H1 (cell line): ENCODE measurements around the gene MLLT11. TPM values are rescaled to one million over a fixed set of nuclear protein-coding genes. Genes with fewer than 3 reads are reported as not detected.

Experiments
- CTCF ChIA-PET: fragments of 300-600 bp; sonication (Branson Sonifier 250); formaldehyde crosslinking; loops from one replicate; lab custom pipeline; 2021; ENCODE audit not compliant: partially characterized antibody; lab: Charles Lee
- POLR2A ChIA-PET: fragments of 300-600 bp; sonication (Branson Sonifier 250); formaldehyde crosslinking; loops from one replicate; lab custom pipeline; 2021; ENCODE audit warnings: inconsistent platforms; ENCODE audit not compliant: partially characterized antibody; lab: Charles Lee
- DNase-seq, 2 experiments: peaks; one replicate each; pipeline versions ENCODE4 v3.0.0 to v3.0.0-alpha.2; 2010 to 2022; ENCODE audit warnings: low spot score in 2 of 2, low read depth in 1 of 2, mixed read lengths in 1 of 2
- FAIRE-seq: peaks from 2 replicates; lab custom pipeline; 2011; peaks lifted over from hg19 to GRCh38; lab: Jason Lieb, UNC
- H2AFZ ChIP-seq: 2 replicates; pipeline ENCODE4 v1.8.1; 2012; ENCODE audit warnings: low read length, inconsistent platforms
- H2AK5ac ChIP-seq: 2 replicates; pipeline ENCODE4 v1.6.1; 2013; ENCODE audit warnings: low read depth, low read length
- H2BK120ac ChIP-seq: replicated peaks from 2 replicates; pipeline ENCODE3; 2013; ENCODE audit warnings: low read depth, low read length, inconsistent platforms
- H2BK12ac ChIP-seq: 2 replicates; pipeline ENCODE4 v1.6.1; 2013; ENCODE audit warnings: low read depth, low read length
- H2BK15ac ChIP-seq: 2 replicates; pipeline ENCODE4 v1.6.1; 2013; ENCODE audit warnings: low read length
- H2BK20ac ChIP-seq: 2 replicates; pipeline ENCODE4 v1.6.1; 2013; ENCODE audit warnings: low read length
- H2BK5ac ChIP-seq: 2 replicates; pipeline ENCODE4 v1.6.1; 2013; ENCODE audit warnings: low read depth, low read length
- H3K14ac ChIP-seq: 2 replicates; pipeline ENCODE4 v1.6.1; 2013; ENCODE audit warnings: inconsistent platforms; ENCODE audit not compliant: insufficient read length
- H3K18ac ChIP-seq: 2 replicates; pipeline ENCODE4 v1.6.1; 2013; ENCODE audit warnings: low read length; ENCODE audit errors: extremely low read depth
- H3K23ac ChIP-seq: 2 replicates; pipeline ENCODE4 v1.6.1; 2013; ENCODE audit warnings: inconsistent platforms; ENCODE audit not compliant: insufficient read length
- H3K23me2 ChIP-seq: 2 replicates; pipeline ENCODE4 v1.6.1; 2013; ENCODE audit warnings: low read depth, low read length
- H3K27ac ChIP-seq: 2 replicates; pipeline ENCODE4 v1.6.1; 2011; ENCODE audit warnings: low read depth, low read length, inconsistent platforms
- H3K27me3 ChIP-seq, 4 experiments: replicated peaks in 1 of 4; 1 replicate in 1 of 4; 2 replicates in 3 of 4; pipeline versions ENCODE4 v1.6.1 to v1.8.1; 2011 to 2013; ENCODE audit warnings: low read length in 3 of 4, mild to moderate bottlenecking in 3 of 4, inconsistent platforms in 2 of 4, mixed read lengths in 2 of 4, moderate library complexity in 1 of 4; ENCODE audit not compliant: control insufficient read depth in 3 of 4, insufficient read depth in 3 of 4; ENCODE audit errors: extremely low read depth in 1 of 4
- H3K36me3 ChIP-seq, 4 experiments: 2 replicates each; pipeline versions ENCODE4 v1.6.1 to v1.8.1; 2011 to 2013; ENCODE audit warnings: mild to moderate bottlenecking in 4 of 4, low read length in 3 of 4, moderate library complexity in 2 of 4, control low read depth in 1 of 4, inconsistent platforms in 1 of 4; ENCODE audit not compliant: insufficient read depth in 4 of 4, control insufficient read depth in 2 of 4
- H3K4ac ChIP-seq: replicated peaks from 2 replicates; pipeline ENCODE3; 2013; ENCODE audit warnings: low read length, low read depth, mixed read lengths, inconsistent platforms; ENCODE audit not compliant: insufficient read length
- H3K4me1 ChIP-seq, 4 experiments: replicated peaks in 1 of 4; 1 replicate in 1 of 4; 2 replicates in 3 of 4; pipeline versions ENCODE4 v1.6.1 to v1.8.1; 2011 to 2013; ENCODE audit warnings: low read length in 3 of 4, inconsistent platforms in 2 of 4, mixed read lengths in 1 of 4; ENCODE audit not compliant: insufficient read depth in 4 of 4, control insufficient read depth in 3 of 4
- H3K4me2 ChIP-seq, 2 experiments: 2 replicates each; pipeline versions ENCODE4 v1.6.1 to v1.8.1; 2011 to 2013; ENCODE audit warnings: low read depth in 2 of 2, low read length in 2 of 2, control low read depth in 1 of 2, inconsistent platforms in 1 of 2, mild to moderate bottlenecking in 1 of 2; ENCODE audit not compliant: insufficient read depth in 1 of 2
- H3K4me3 ChIP-seq, 4 experiments: fragments of 200-600, 300-600 bp in 1 of 4; sonication (generic), shearing (Covaris generic), sonication (Bioruptor Twin) in 1 of 4; 2 replicates each; pipeline versions ENCODE4 v1.5.1 to v1.8.1; 2011 to 2016; ENCODE audit warnings: low read length in 4 of 4, low read depth in 3 of 4, control low read depth in 2 of 4, inconsistent platforms in 2 of 4, mild to moderate bottlenecking in 2 of 4, mixed read lengths in 1 of 4, moderate library complexity in 1 of 4; ENCODE audit not compliant: insufficient read depth in 2 of 4; ENCODE audit errors: extremely low read depth in 1 of 4
- H3K56ac ChIP-seq: replicated peaks from 2 replicates; pipeline ENCODE3; 2013; ENCODE audit warnings: low read depth, mild to moderate bottlenecking, mixed read lengths, low read length, inconsistent platforms; ENCODE audit not compliant: insufficient read length
- H3K79me1 ChIP-seq: 2 replicates; pipeline ENCODE4 v1.6.1; 2013; ENCODE audit warnings: low read depth, low read length, control low read depth
- H3K79me2 ChIP-seq, 2 experiments: 2 replicates each; pipeline versions ENCODE4 v1.6.1 to v1.8.1; 2012 to 2013; ENCODE audit warnings: low read length in 2 of 2, mild to moderate bottlenecking in 2 of 2, inconsistent platforms in 1 of 2; ENCODE audit not compliant: insufficient read depth in 2 of 2, control insufficient read depth in 1 of 2
- H3K9ac ChIP-seq, 4 experiments: replicated peaks in 1 of 4; 1 replicate in 1 of 4; 2 replicates in 3 of 4; pipeline versions ENCODE4 v1.6.1 to v1.8.1; 2011 to 2013; ENCODE audit warnings: low read depth in 3 of 4, low read length in 3 of 4, control low read depth in 2 of 4, mild to moderate bottlenecking in 2 of 4, moderate library complexity in 2 of 4, inconsistent platforms in 1 of 4; ENCODE audit errors: extremely low read depth in 1 of 4
- H3K9me3 ChIP-seq, 2 experiments: 2 replicates each; pipeline versions ENCODE4 v1.6.1 to v1.8.1; 2012 to 2013; ENCODE audit warnings: mild to moderate bottlenecking in 2 of 2, moderate library complexity in 2 of 2, control low read depth in 1 of 2, inconsistent platforms in 1 of 2, low read depth in 1 of 2, low read length in 1 of 2, mixed read lengths in 1 of 2; ENCODE audit not compliant: insufficient read depth in 2 of 2
- H4K20me1 ChIP-seq, 2 experiments: replicated peaks in 1 of 2; 2 replicates each; pipeline versions ENCODE3 to v1.8.1; 2011 to 2013; ENCODE audit warnings: inconsistent platforms in 2 of 2, low read length in 2 of 2, mild to moderate bottlenecking in 1 of 2; ENCODE audit not compliant: insufficient read depth in 2 of 2, control insufficient read depth in 1 of 2
- H4K5ac ChIP-seq: 2 replicates; pipeline ENCODE4 v1.6.1; 2013; ENCODE audit warnings: low read length, low read depth, mixed read lengths, inconsistent platforms; ENCODE audit not compliant: insufficient read length
- H4K8ac ChIP-seq: 2 replicates; pipeline ENCODE4 v1.8.0; 2013; ENCODE audit warnings: mild to moderate bottlenecking, moderate library complexity, low read length, inconsistent platforms; ENCODE audit not compliant: insufficient read depth; ENCODE audit errors: extremely low read depth
- H4K91ac ChIP-seq: replicated peaks from 2 replicates; pipeline ENCODE3; 2013; ENCODE audit warnings: low read length, mixed read lengths, inconsistent platforms; ENCODE audit not compliant: insufficient read length
- BACH1 ChIP-seq: IDR thresholded peaks from 2 replicates; pipeline ENCODE4 v1.6.1; 2012; ENCODE audit warnings: low read length, improper control_type of control experiment
- CEBPB ChIP-seq: IDR thresholded peaks from 2 replicates; pipeline ENCODE4 v1.6.1; 2012; ENCODE audit warnings: low read depth, low read length
- EP300 ChIP-seq, 2 experiments: IDR thresholded peaks; 1 replicate in 1 of 2; 2 replicates in 1 of 2; pipeline ENCODE4 v1.6.1; 2011 to 2012; ENCODE audit warnings: low read depth in 2 of 2, low read length in 2 of 2, mild to moderate bottlenecking in 2 of 2, borderline replicate concordance in 1 of 2, inconsistent platforms in 1 of 2, moderate library complexity in 1 of 2
- JUN ChIP-seq: IDR thresholded peaks from 2 replicates; pipeline ENCODE4 v1.6.1; 2011; ENCODE audit warnings: low read depth, mild to moderate bottlenecking, improper control_type of control experiment, low read length
- NRF1 ChIP-seq: IDR thresholded peaks from 2 replicates; pipeline ENCODE4 v1.6.1; 2011; ENCODE audit warnings: mild to moderate bottlenecking, low read depth, low read length, improper control_type of control experiment
- POLR2A ChIP-seq, 2 experiments: IDR thresholded peaks; 1 replicate in 1 of 2; 2 replicates in 1 of 2; pipeline ENCODE4 v1.6.1; 2011; ENCODE audit warnings: low read depth in 2 of 2, low read length in 2 of 2, mild to moderate bottlenecking in 2 of 2; ENCODE audit errors: control extremely low read depth in 1 of 2
- SIN3A ChIP-seq, 2 experiments: IDR thresholded peaks in 1 of 2; conservative IDR thresholded peaks in 1 of 2; 2 replicates each; pipeline ENCODE4 v1.6.1; 2011 to 2012; ENCODE audit warnings: low read length in 2 of 2, improper control_type of control experiment in 1 of 2, low read depth in 1 of 2, mild to moderate bottlenecking in 1 of 2
- SP2 ChIP-seq: IDR thresholded peaks from 2 replicates; pipeline ENCODE4 v1.6.1; 2012; ENCODE audit warnings: mild to moderate bottlenecking, low read length, inconsistent platforms
- ZNF274 ChIP-seq: IDR thresholded peaks from 2 replicates; pipeline ENCODE4 v1.7.0; 2012; ENCODE audit warnings: low read length, borderline replicate concordance; ENCODE audit errors: extremely low read depth
- WGBS, 2 experiments: shearing (Covaris generic) in 1 of 2; methylation state at CpG; one replicate each; pipeline versions ENCODE4 v1.1.6 to v1.1.7; 2013 to 2015; ENCODE audit warnings: low lambda C conversion rate in 2 of 2, mixed read lengths in 2 of 2, inconsistent platforms in 1 of 2, low coverage in 1 of 2, missing lambda C conversion rate in 1 of 2; ENCODE audit not compliant: insufficient replicate concordance in 2 of 2, insufficient coverage in 1 of 2, insufficient read length in 1 of 2; ENCODE audit errors: extremely low coverage in 1 of 2, missing lambda C conversion rate in 1 of 2; 5-methylcytosine and 5-hydroxymethylcytosine counted together
- polyA plus RNA-seq, 7 experiments: library from polyadenylated mRNA; depleted of rRNA in 3 of 7; stranded (reverse) in 5 of 7; unstranded in 2 of 7; fragments of >200 nt in 5 of 7; fragments of 200-250 nt in 2 of 7; gene quantifications; 1 replicate in 5 of 7; 2 replicates in 1 of 7; 4 replicates in 1 of 7; pipeline versions ENCODE4 v1.2.1 to v1.2.3, GENCODE V29; 2011 to 2013; ENCODE audit warnings: missing spikeins in 2 of 7, mixed read lengths in 2 of 7
- total RNA-seq: library from RNA; stranded (reverse); fragmentation: NEBNext Ultra II Directional; extraction: Animal tissue kit (Norgen Biotek cat#: 25700); gene quantifications from 2 replicates; pipeline ENCODE4 v1.2.1, GENCODE V29; 2021
- TF ChIP-seq, protein P1 (sequence below), 3 experiments: IDR thresholded peaks; 1 replicate in 2 of 3; 2 replicates in 1 of 3; pipeline versions ENCODE4 v1.5.1 to v1.6.1; 2011; ENCODE audit warnings: low read length in 3 of 3, mild to moderate bottlenecking in 3 of 3, inconsistent platforms in 2 of 3, low read depth in 1 of 3, moderate library complexity in 1 of 3; ENCODE audit not compliant: insufficient read depth in 1 of 3; ENCODE audit errors: control extremely low read depth in 1 of 3

The MLLT11 gene
- total and polyA plus RNA-seq, 2 of the 8 experiments (the other 6 are each of a cell fraction or from before 2014, with no cell fraction given): 13.7 to 18.1 TPM

DNA sequence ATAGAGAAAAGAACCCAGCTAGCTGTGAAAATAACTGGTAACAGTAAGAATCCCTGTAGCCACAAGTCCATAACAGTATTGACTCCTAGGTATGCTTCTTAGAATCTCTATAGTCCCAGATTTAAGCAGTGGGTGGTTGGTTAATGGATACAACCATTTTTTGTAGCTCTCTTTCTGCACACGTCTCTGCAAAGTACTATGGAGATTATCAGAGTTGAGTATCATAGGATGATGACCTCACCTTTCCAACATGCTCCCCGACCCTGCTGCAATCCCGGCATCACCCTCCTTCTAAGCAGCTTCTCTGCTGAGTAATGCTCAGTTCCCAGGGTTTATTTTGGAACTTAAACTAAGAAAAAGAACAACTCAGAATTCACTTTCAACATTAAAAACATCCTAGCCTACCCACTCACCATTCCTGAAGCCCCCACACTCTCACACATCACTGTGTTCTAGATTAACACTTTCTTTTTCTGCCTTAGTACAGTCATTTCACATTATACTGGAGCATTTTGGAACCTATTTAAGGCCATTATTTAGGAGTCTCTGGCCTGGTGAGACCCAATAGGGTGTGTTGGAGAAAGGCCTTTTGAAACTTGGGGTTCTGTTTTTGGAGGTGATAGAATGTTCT lies 2.7 kb downstream of the MLLT11 start:
- no peak for DNase-seq
- H2BK12ac ChIP-seq: no peak overlapping the region
- TF ChIP-seq POLR2A (IDR thresholded peaks at IDR 0.05; ENCODE audit: control extremely low read depth in 1 of 2, low read depth in 2 of 2, low read length in 2 of 2): no peak
- no peak for TF ChIP-seq SP2
- no peak for TF ChIP-seq JUN
- TF ChIP-seq EP300 (IDR thresholded peaks at IDR 0.05; ENCODE audit: borderline replicate concordance in 1 of 2, low read depth in 2 of 2, low read length in 2 of 2): no peak
- no peak for TF ChIP-seq BACH1
- TF ChIP-seq, protein P1, sequence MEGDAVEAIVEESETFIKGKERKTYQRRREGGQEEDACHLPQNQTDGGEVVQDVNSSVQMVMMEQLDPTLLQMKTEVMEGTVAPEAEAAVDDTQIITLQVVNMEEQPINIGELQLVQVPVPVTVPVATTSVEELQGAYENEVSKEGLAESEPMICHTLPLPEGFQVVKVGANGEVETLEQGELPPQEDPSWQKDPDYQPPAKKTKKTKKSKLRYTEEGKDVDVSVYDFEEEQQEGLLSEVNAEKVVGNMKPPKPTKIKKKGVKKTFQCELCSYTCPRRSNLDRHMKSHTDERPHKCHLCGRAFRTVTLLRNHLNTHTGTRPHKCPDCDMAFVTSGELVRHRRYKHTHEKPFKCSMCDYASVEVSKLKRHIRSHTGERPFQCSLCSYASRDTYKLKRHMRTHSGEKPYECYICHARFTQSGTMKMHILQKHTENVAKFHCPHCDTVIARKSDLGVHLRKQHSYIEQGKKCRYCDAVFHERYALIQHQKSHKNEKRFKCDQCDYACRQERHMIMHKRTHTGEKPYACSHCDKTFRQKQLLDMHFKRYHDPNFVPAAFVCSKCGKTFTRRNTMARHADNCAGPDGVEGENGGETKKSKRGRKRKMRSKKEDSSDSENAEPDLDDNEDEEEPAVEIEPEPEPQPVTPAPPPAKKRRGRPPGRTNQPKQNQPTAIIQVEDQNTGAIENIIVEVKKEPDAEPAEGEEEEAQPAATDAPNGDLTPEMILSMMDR (IDR thresholded peaks at IDR 0.05; ENCODE audit: control extremely low read depth in 1 of 3, insufficient read depth in 1 of 3, low read depth in 1 of 3, low read length in 3 of 3): no peak
- no peak for TF ChIP-seq ZNF274
- TF ChIP-seq SIN3A (conservative IDR thresholded peaks at IDR 0.05 in 1 of 2, IDR thresholded peaks at IDR 0.05 in 1 of 2; ENCODE audit: low read depth in 1 of 2, low read length in 2 of 2): no peak
- no peak for TF ChIP-seq NRF1
- no peak for TF ChIP-seq CEBPB

More for the DNA sequence above, 2.7 kb downstream of the MLLT11 start:
- H3K56ac ChIP-seq: no peak overlapping the region
- no peak overlapping the region for H2BK20ac ChIP-seq
- H3K4ac ChIP-seq: no peak overlapping the region
- H3K9me3 ChIP-seq: no peaks in the 10 kb centered on the region
- peaks cover 5 to 66% of the 10 kb centered on the region in 2 experiments for H3K79me2 ChIP-seq
- H3K79me1 ChIP-seq: peaks cover 1% of the 10 kb centered on the region
- CTCF ChIA-PET: interaction anchor here (0.6 to 7.3 kb wide), 8 partner anchors 9 to 93 kb away, joined by 3 to 95 read pairs (median 6); partner anchors contain the start of genes C1orf56, GABPB2 and TNFAIP8L2
- H3K27me3 ChIP-seq: no peaks in the 10 kb centered on the region
- no peak overlapping the region for H2BK120ac ChIP-seq
- H3K36me3 ChIP-seq: peaks cover 0 to 8% (median 0%) of the 10 kb centered on the region in 4 experiments; a peak in 4 of 8 replicates
- no peak overlapping the region for H2AFZ ChIP-seq
- H2AK5ac ChIP-seq: no peak overlapping the region
- no peak overlapping the region for H3K4me3 ChIP-seq
- H4K8ac ChIP-seq: no peak overlapping the region
- H4K20me1 ChIP-seq: peaks cover 0 to 4% of the 10 kb centered on the region in 2 experiments
- no peak overlapping the region for H2BK15ac ChIP-seq
- WGBS, 2 experiments: 94% methylated on average over 3 of the region's 3 CpGs; no CpG with 5 or more reads in 1 of the 2 experiments
- peaks cover 13% of the 10 kb centered on the region; the same call in 1 of the 2 replicates for H3K23me2 ChIP-seq
- FAIRE-seq: no peak
- no peak overlapping the region for H3K27ac ChIP-seq
- H3K23ac ChIP-seq: no peak overlapping the region
- H3K4me1 ChIP-seq: peaks cover 2 to 11% (median 5%) of the 10 kb centered on the region in 4 experiments; a peak in 6 of 7 replicates
- H3K18ac ChIP-seq: no peak overlapping the region
- no peak overlapping the region for H3K14ac ChIP-seq
- no peak overlapping the region for H3K9ac ChIP-seq
- H2BK5ac ChIP-seq: no peak overlapping the region
- H3K4me2 ChIP-seq: no peak overlapping the region
- no peak overlapping the region for H4K5ac ChIP-seq
- no peak overlapping the region for H4K91ac ChIP-seq
- POLR2A ChIA-PET: interaction anchor here (5.8 to 9.1 kb wide), 2 partner anchors 8 to 15 kb away, joined by 47 to 107 read pairs; partner anchors contain the start of genes C1orf56 and GABPB2
